Lung (tissue), 12 donors: ENCODE results near the gene STARD13. TPM values are rescaled to one million over a fixed set of nuclear protein-coding genes. Genes with fewer than 3 reads are reported as not detected.
A peak's percentile ranks its signal among the peaks of the same experiment; 100 is the strongest.

ENCODE experiments used
- ATAC-seq: fragments of 200-7000 bp; cut with Tn5 transposase; one replicate; pipeline ENCODE4 v1.9.1; 2020; ENCODE audit warnings: moderate number of reproducible peaks; ENCODE audit not compliant: insufficient read depth, low FRiP score
- DNase-seq, 3 donors: peaks; one replicate each; pipeline ENCODE4 v3.0.0-alpha.2; 2013 to 2017
- H3K27ac ChIP-seq, 2 donors: one replicate each; pipeline ENCODE4 v1.5.1; 2013; ENCODE audit warnings: mild to moderate bottlenecking in 2 of 2, moderate library complexity in 2 of 2, control low read depth in 1 of 2, inconsistent platforms in 1 of 2, low read depth in 1 of 2, low read length in 1 of 2
- H3K27me3 ChIP-seq, 3 donors: one replicate each; pipeline ENCODE4 v1.5.1; 2013; ENCODE audit warnings: low read length in 2 of 3; ENCODE audit not compliant: control insufficient read depth in 3 of 3, insufficient read depth in 3 of 3
- H3K36me3 ChIP-seq, 4 donors: one replicate each; pipeline ENCODE4 v1.5.1; 2013; ENCODE audit warnings: low read length in 4 of 4, mild to moderate bottlenecking in 1 of 4, moderate library complexity in 1 of 4; ENCODE audit not compliant: control insufficient read depth in 4 of 4, insufficient read depth in 4 of 4
- H3K4me1 ChIP-seq, 5 donors: one replicate each; pipeline ENCODE4 v1.5.1; 2013; ENCODE audit warnings: low read length in 5 of 5, mild to moderate bottlenecking in 2 of 5, moderate library complexity in 1 of 5; ENCODE audit not compliant: control insufficient read depth in 5 of 5, insufficient read depth in 5 of 5
- H3K4me3 ChIP-seq: one replicate; pipeline ENCODE4 v1.5.1; 2013; ENCODE audit warnings: mild to moderate bottlenecking, control low read depth, moderate library complexity
- H3K9ac ChIP-seq, 2 donors: one replicate each; pipeline ENCODE4 v1.5.1; 2013; ENCODE audit warnings: low read length in 2 of 2, control low read depth in 1 of 2; ENCODE audit not compliant: insufficient read depth in 1 of 2
- H3K9me3 ChIP-seq, 4 donors: one replicate each; pipeline ENCODE4 v1.5.1; 2013; ENCODE audit warnings: low read length in 3 of 4, mild to moderate bottlenecking in 1 of 4, moderate library complexity in 1 of 4; ENCODE audit not compliant: control insufficient read depth in 4 of 4, insufficient read depth in 3 of 4
- CTCF ChIP-seq: IDR thresholded peaks from 2 replicates; pipeline ENCODE4 v1.5.1; 2012; ENCODE audit warnings: mild to moderate bottlenecking; ENCODE audit errors: control extremely low read depth, extremely low read depth
- WGBS, 2 donors: extraction: QIAGEN DNeasy Blood & Tissue Kit; methylation state at CpG; one replicate each; pipeline ENCODE4 v1.1.7; 2013; 5-methylcytosine and 5-hydroxymethylcytosine counted together
- polyA plus RNA-seq, 2 donors: library from polyadenylated mRNA; stranded (reverse); fragments of 200-250 nt; gene quantifications; one replicate each; pipeline ENCODE4 v1.2.1, GENCODE V29; 2013
- total RNA-seq, 2 donors: library from RNA; depleted of rRNA in 1 of 2; stranded (reverse); fragments of >200 nt in 1 of 2; gene quantifications; one replicate each; pipeline ENCODE4 v1.2.1, GENCODE V29; 2014 to 2021
- donor health status: control.
- donor health status: control.
- donor health status: Bipolar disorder and iron deficiency.
- donor health status: healthy.
- donor health status: DM: yes; HTN: yes; CAD: no.

STARD13 gene
- total and polyA plus RNA-seq, 4 donors = 7.9 to 91.6 (median 29.7) TPM

GRCh38 chr13:33322543-33322809, 36.9 kb upstream of the STARD13 start:
- H3K27ac ChIP-seq = no peak overlapping the region
- no peak overlapping the region for H3K4me3 ChIP-seq
- 77 to 90% methylated on average over 5 of the region's 5 CpGs for WGBS, 2 donors
- DNase-seq (peak in 2 of 3 donors; percentile 51 to 71), ATAC-seq (no peak)
- no peak for TF ChIP-seq CTCF
- H3K9me3 ChIP-seq = no peaks in the 10 kb centered on the region
- no peaks in the 10 kb centered on the region for H3K27me3 ChIP-seq
- H3K4me1 ChIP-seq = peaks cover 0 to 31% (median 5%) of the 10 kb centered on the region in 5 donors
- H3K9ac ChIP-seq = peak overlapping the region in 1 of 2 donors; percentile 81
- no peaks in the 10 kb centered on the region for H3K36me3 ChIP-seq

DNA sequence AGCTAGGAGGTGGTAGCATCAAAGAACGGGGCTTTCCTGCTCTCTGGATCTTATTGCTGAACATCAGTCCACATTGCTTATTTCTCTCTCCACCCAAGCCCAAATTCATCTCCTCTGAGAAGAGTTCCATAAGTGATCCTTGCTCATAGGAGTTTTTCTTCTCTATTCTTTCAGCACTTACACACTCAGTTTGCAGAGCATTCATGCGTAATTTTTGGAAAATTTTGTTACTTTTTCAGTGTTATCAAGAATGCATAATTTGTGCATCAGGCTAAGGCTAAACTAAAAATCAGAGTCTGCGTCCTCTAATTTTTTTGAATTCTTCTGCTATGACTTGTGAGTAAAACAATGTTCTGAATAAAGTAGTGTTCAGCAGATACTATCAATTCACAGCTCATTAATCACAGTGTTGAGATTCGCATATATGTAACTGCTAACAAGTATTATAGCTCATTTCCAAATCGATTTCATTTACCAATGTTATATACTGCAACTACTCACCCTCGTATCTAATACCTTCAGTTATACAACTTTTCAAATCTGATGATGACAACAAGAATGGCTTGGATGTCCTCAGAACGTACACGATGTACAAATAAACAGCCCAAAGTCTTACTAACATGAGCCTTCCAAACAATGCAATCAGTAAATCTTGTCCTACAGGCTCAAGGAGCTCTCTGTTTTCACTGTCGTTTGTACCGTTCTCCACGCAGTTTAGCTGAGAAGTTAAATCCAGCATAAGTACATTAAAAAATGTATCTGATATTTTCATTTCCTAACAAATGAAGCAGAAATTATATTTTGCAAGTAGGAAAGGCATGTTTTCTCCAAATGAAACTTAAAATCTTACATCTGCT, 36.4 kb upstream of the STARD13 start:
- Histone ChIP-seq H3K9me3 (no peaks in the 10 kb centered on the region), H3K27me3 (no peaks in the 10 kb centered on the region), H3K36me3 (no peaks in the 10 kb centered on the region), H3K9ac (peak overlapping the region; percentile 57 to 81), H3K4me1 (peaks cover 0 to 31% (median 5%) of the 10 kb centered on the region in 5 donors), H3K27ac (peak overlapping the region in 1 of 2 donors; percentile 12), H3K4me3 (no peak overlapping the region)
- 53 to 67% methylated on average over 11 of the region's 11 CpGs for WGBS, 2 donors
- no peak for TF ChIP-seq CTCF
- no peak for ATAC-seq
- peak in 2 of 3 donors; percentile 51 to 75 for DNase-seq

DNA sequence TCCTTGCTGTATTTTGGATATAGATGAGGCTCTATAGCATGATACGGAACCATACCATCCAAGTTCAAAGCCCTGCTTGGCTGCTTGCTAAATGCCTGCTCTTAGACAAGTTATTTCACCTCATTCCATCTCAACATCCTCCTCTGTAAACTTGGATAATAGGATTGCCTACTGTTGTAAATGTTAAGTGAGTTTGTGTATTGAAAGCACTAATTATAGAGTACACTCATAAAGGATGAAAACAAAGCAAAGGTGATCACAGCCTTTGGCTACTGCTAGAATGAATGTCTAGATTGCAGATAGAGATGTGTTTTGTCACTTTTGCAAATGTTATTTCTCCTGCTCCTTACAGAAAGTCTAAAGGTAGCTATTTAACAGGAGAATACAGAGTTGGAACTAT, 34.3 kb upstream of the STARD13 start:
- Histone ChIP-seq H3K4me1 (peaks cover 0 to 26% (median 5%) of the 10 kb centered on the region in 5 donors), H3K27me3 (no peaks in the 10 kb centered on the region), H3K9ac (no peak overlapping the region), H3K4me3 (no peak overlapping the region), H3K36me3 (no peaks in the 10 kb centered on the region), H3K27ac (no peak overlapping the region), H3K9me3 (no peaks in the 10 kb centered on the region)
- ATAC-seq = no peak
- no peak for TF ChIP-seq CTCF
- no peak for DNase-seq
- WGBS, 2 donors = 97% methylated on average over 1 of the region's 1 CpG
